ENCODE measurements around the gene TCF4. TPM values are rescaled to one million over a fixed set of nuclear protein-coding genes. Genes with fewer than 3 reads are reported as not detected.

Gene TCF4
- total RNA-seq, 1 donor from 2014 or later = 77.3 TPM

GRCh38 chr18:55317864-55318263 is 270.1 kb downstream of the TCF4 start:
- Mint-ChIP-seq H3K4me1 (ENCODE audit: unreplicated experiment) (peaks cover 51% of the 10 kb centered on the region), H3K27me3 (ENCODE audit: unreplicated experiment) (no peaks in the 10 kb centered on the region), H3K36me3 (ENCODE audit: unreplicated experiment) (no peaks in the 10 kb centered on the region), H3K27ac (ENCODE audit: unreplicated experiment) (peak overlapping the region; percentile 90), H3K4me3 (ENCODE audit: unreplicated experiment) (peak overlapping the region; percentile 55), H3K9me3 (ENCODE audit: unreplicated experiment) (no peaks in the 10 kb centered on the region)
- no peak for TF ChIP-seq CTCF (IDR thresholded peaks at IDR 0.05)
- DNase-seq (ENCODE audit: extremely low spot score, unreplicated experiment) = no peak

GRCh38 chr18:55317324-55317723 is 270.7 kb downstream of the TCF4 start:
- peaks cover 48% of the 10 kb centered on the region for H3K4me1 Mint-ChIP-seq (ENCODE audit: unreplicated experiment)
- no peak overlapping the region for H3K4me3 Mint-ChIP-seq (ENCODE audit: unreplicated experiment)
- H3K27me3 Mint-ChIP-seq (ENCODE audit: unreplicated experiment) = no peaks in the 10 kb centered on the region
- no peaks in the 10 kb centered on the region for H3K36me3 Mint-ChIP-seq (ENCODE audit: unreplicated experiment)
- peak overlapping the region; percentile 90 for H3K27ac Mint-ChIP-seq (ENCODE audit: unreplicated experiment)
- no peaks in the 10 kb centered on the region for H3K9me3 Mint-ChIP-seq (ENCODE audit: unreplicated experiment)
- DNase-seq (ENCODE audit: extremely low spot score, unreplicated experiment) = no peak
- TF ChIP-seq CTCF (IDR thresholded peaks at IDR 0.05) = no peak

- H3K27ac Mint-ChIP-seq (ENCODE audit: unreplicated experiment) = peak overlapping the region; percentile 32
- no peak for DNase-seq (ENCODE audit: extremely low spot score, unreplicated experiment)
- no peaks in the 10 kb centered on the region for H3K27me3 Mint-ChIP-seq (ENCODE audit: unreplicated experiment)
- H3K4me1 Mint-ChIP-seq (ENCODE audit: unreplicated experiment) = peaks cover 48% of the 10 kb centered on the region
- H3K4me3 Mint-ChIP-seq (ENCODE audit: unreplicated experiment) = peak overlapping the region; percentile 16
- no peaks in the 10 kb centered on the region for H3K9me3 Mint-ChIP-seq (ENCODE audit: unreplicated experiment)
- no peaks in the 10 kb centered on the region for H3K36me3 Mint-ChIP-seq (ENCODE audit: unreplicated experiment)
- TF ChIP-seq CTCF (IDR thresholded peaks at IDR 0.05) = no peak
Observed at GRCh38 chr18:55316486-55317184, 271.4 kb downstream of the TCF4 start.

GRCh38 chr18:55314615-55315237 is 273.3 kb downstream of the TCF4 start:
- Mint-ChIP-seq H3K9me3 (ENCODE audit: unreplicated experiment) (no peaks in the 10 kb centered on the region), H3K4me1 (ENCODE audit: unreplicated experiment) (peaks cover 40% of the 10 kb centered on the region), H3K4me3 (ENCODE audit: unreplicated experiment) (no peak overlapping the region), H3K27me3 (ENCODE audit: unreplicated experiment) (no peaks in the 10 kb centered on the region), H3K36me3 (ENCODE audit: unreplicated experiment) (no peaks in the 10 kb centered on the region), H3K27ac (ENCODE audit: unreplicated experiment) (no peak overlapping the region)
- no peak for DNase-seq (ENCODE audit: extremely low spot score, unreplicated experiment)
- TF ChIP-seq CTCF (IDR thresholded peaks at IDR 0.05) = no peak

- H3K27ac Mint-ChIP-seq (ENCODE audit: unreplicated experiment) = no peak overlapping the region
- H3K9me3 Mint-ChIP-seq (ENCODE audit: unreplicated experiment) = no peaks in the 10 kb centered on the region
- TF ChIP-seq CTCF (IDR thresholded peaks at IDR 0.05) = no peak
- H3K27me3 Mint-ChIP-seq (ENCODE audit: unreplicated experiment) = no peaks in the 10 kb centered on the region
- no peaks in the 10 kb centered on the region for H3K36me3 Mint-ChIP-seq (ENCODE audit: unreplicated experiment)
- no peak overlapping the region for H3K4me3 Mint-ChIP-seq (ENCODE audit: unreplicated experiment)
- peaks cover 34% of the 10 kb centered on the region for H3K4me1 Mint-ChIP-seq (ENCODE audit: unreplicated experiment)
- DNase-seq (ENCODE audit: extremely low spot score, unreplicated experiment) = no peak
Observed at GRCh38 chr18:55314031-55314430, 274.0 kb downstream of the TCF4 start.

Data from osteocyte (in vitro differentiated cells).